ENCODE measurements around the gene BMP2K. TPM values are rescaled to one million over a fixed set of nuclear protein-coding genes. Genes with fewer than 3 reads are reported as not detected.

Gene BMP2K
- total and polyA plus RNA-seq, 3 donors from 2014 or later: 64.9 to 110 (median 102) TPM

- Histone ChIP-seq H3K27me3 (no peaks in the 10 kb centered on the region), H3K9me3 (no peaks in the 10 kb centered on the region), H3K27ac (no peak overlapping the region), H3K4me1 (no peaks in the 10 kb centered on the region), H3K36me3 (ENCODE audit: low read depth, missing control alignments) (no peaks in the 10 kb centered on the region), H3K4me3 (no peak overlapping the region)
- 89 to 91% methylated on average over 2 of the region's 2 CpGs for WGBS, 2 donors
- DNase-seq: no peak
- intact Hi-C loops (cut with DNase I; ENCODE audit: low total_unique reads): no loop called here
- no peak for TF ChIP-seq CTCF (IDR thresholded peaks at IDR 0.05)
- no peak for TF ChIP-seq POLR2A (IDR thresholded peaks at IDR 0.05)
Observed at GRCh38 chr4:78748381-78748780, 27.8 kb upstream of the BMP2K start.

GRCh38 chr4:78749258-78749971 lies 26.7 kb upstream of the BMP2K start:
- H3K9me3 ChIP-seq: no peaks in the 10 kb centered on the region
- no peak overlapping the region for H3K4me3 ChIP-seq
- H3K36me3 ChIP-seq (ENCODE audit: low read depth, missing control alignments): no peaks in the 10 kb centered on the region
- DNase-seq: no peak
- no peaks in the 10 kb centered on the region for H3K4me1 ChIP-seq
- intact Hi-C loops (cut with DNase I; ENCODE audit: low total_unique reads): no loop called here
- no peak overlapping the region for H3K27ac ChIP-seq
- no peak for TF ChIP-seq POLR2A (IDR thresholded peaks at IDR 0.05)
- TF ChIP-seq CTCF (IDR thresholded peaks at IDR 0.05): no peak
- WGBS, 2 donors: 75% methylated on average over 4 of the region's 4 CpGs
- H3K27me3 ChIP-seq: no peaks in the 10 kb centered on the region

GRCh38 chr4:78749972-78750727 lies 26.0 kb upstream of the BMP2K start:
- no peak overlapping the region for H3K4me3 ChIP-seq
- intact Hi-C loops (cut with DNase I; ENCODE audit: low total_unique reads): no loop called here
- 38 to 41% methylated on average over 2 of the region's 2 CpGs for WGBS, 2 donors
- DNase-seq: no peak
- no peaks in the 10 kb centered on the region for H3K27me3 ChIP-seq
- no peak for TF ChIP-seq CTCF (IDR thresholded peaks at IDR 0.05)
- TF ChIP-seq POLR2A (IDR thresholded peaks at IDR 0.05): no peak
- H3K36me3 ChIP-seq (ENCODE audit: low read depth, missing control alignments): no peaks in the 10 kb centered on the region
- no peaks in the 10 kb centered on the region for H3K9me3 ChIP-seq
- H3K4me1 ChIP-seq: no peaks in the 10 kb centered on the region
- H3K27ac ChIP-seq: no peak overlapping the region

- 96 to 100% methylated on average over 1 to 2 of the region's 2 CpGs for WGBS, 2 donors
- no peak overlapping the region for H3K4me3 ChIP-seq
- no peak overlapping the region for H3K27ac ChIP-seq
- H3K9me3 ChIP-seq: no peaks in the 10 kb centered on the region
- no peaks in the 10 kb centered on the region for H3K36me3 ChIP-seq (ENCODE audit: low read depth, missing control alignments)
- no peaks in the 10 kb centered on the region for H3K4me1 ChIP-seq
- intact Hi-C loops (cut with DNase I; ENCODE audit: low total_unique reads): no loop called here
- no peaks in the 10 kb centered on the region for H3K27me3 ChIP-seq
- DNase-seq: no peak
- no peak for TF ChIP-seq CTCF (IDR thresholded peaks at IDR 0.05)
- no peak for TF ChIP-seq POLR2A (IDR thresholded peaks at IDR 0.05)
Observed at GRCh38 chr4:78753091-78753490, 23.1 kb upstream of the BMP2K start.

All from testis (tissue), 3 donors.